Measurements from ENCODE around the gene SLC9A8.
A peak's percentile ranks its signal among the peaks of the same experiment; 100 is the strongest.

SLC9A8 gene

GRCh38 chr20:49786668-49787370 is 25.8 kb upstream of the SLC9A8 start:
- DNase-seq (ENCODE audit: low read depth, low spot score), result no peak

GRCh38 chr20:49787371-49788357 is 25.0 kb upstream of the SLC9A8 start:
- no peak for DNase-seq (ENCODE audit: low read depth, low spot score)

GRCh38 chr20:49790077-49790798 is 22.4 kb upstream of the SLC9A8 start:
- DNase-seq (ENCODE audit: low read depth, low spot score), result no peak

GRCh38 chr20:49791165-49791564 is 21.5 kb upstream of the SLC9A8 start:
- no peak for DNase-seq (ENCODE audit: low read depth, low spot score)

- DNase-seq (ENCODE audit: low read depth, low spot score), result no peak
These were observed 20.6 kb upstream of the SLC9A8 start for GRCh38 chr20:49792006-49792405.

GRCh38 chr20:49792611-49793010 is 20.0 kb upstream of the SLC9A8 start:
- no peak for DNase-seq (ENCODE audit: low read depth, low spot score)

- no peak for DNase-seq (ENCODE audit: low read depth, low spot score)
These were observed 18.1 kb upstream of the SLC9A8 start for GRCh38 chr20:49794336-49795134.

- DNase-seq (ENCODE audit: low read depth, low spot score), result no peak
These were observed 17.5 kb upstream of the SLC9A8 start for GRCh38 chr20:49795135-49795424.

- no peak for DNase-seq (ENCODE audit: low read depth, low spot score)
These were observed 15.9 kb upstream of the SLC9A8 start for GRCh38 chr20:49796600-49797343.

- DNase-seq (ENCODE audit: low read depth, low spot score), result no peak
These were observed 15.3 kb upstream of the SLC9A8 start for GRCh38 chr20:49797344-49797615.

- no peak for DNase-seq (ENCODE audit: low read depth, low spot score)
These were observed 13.9 kb upstream of the SLC9A8 start for GRCh38 chr20:49798718-49799117.

- DNase-seq (ENCODE audit: low read depth, low spot score), result no peak
These were observed 12.9 kb upstream of the SLC9A8 start for GRCh38 chr20:49799698-49800097.

GRCh38 chr20:49803418-49803817 is 9.2 kb upstream of the SLC9A8 start:
- no peak for DNase-seq (ENCODE audit: low read depth, low spot score)

GRCh38 chr20:49804364-49804763 is 8.3 kb upstream of the SLC9A8 start:
- no peak for DNase-seq (ENCODE audit: low read depth, low spot score)

GRCh38 chr20:49805224-49805876 is 7.3 kb upstream of the SLC9A8 start:
- peak; percentile 23 for DNase-seq (ENCODE audit: low read depth, low spot score)

GRCh38 chr20:49808753-49809152 is 3.9 kb upstream of the SLC9A8 start:
- DNase-seq (ENCODE audit: low read depth, low spot score), result no peak

GRCh38 chr20:49809803-49810359 is 2.7 kb upstream of the SLC9A8 start:
- no peak for DNase-seq (ENCODE audit: low read depth, low spot score)

GRCh38 chr20:49810491-49811190 is 2.0 kb upstream of the SLC9A8 start:
- no peak for DNase-seq (ENCODE audit: low read depth, low spot score)

GRCh38 chr20:49811825-49812506 is 662 bp upstream of the SLC9A8 start:
- no peak for DNase-seq (ENCODE audit: low read depth, low spot score)
